DMS114 treated with DMSO at 0.1 percent for 48 hours (cell line): ENCODE results near the gene GOLGA6L2.
A peak's percentile ranks its signal among the peaks of the same experiment; 100 is the strongest.
"Not testable (repeated sequence)": the region's sequence is repeated elsewhere in the genome, so short reads cannot be mapped to it uniquely, and the experiment has no call there.

Experiments
- DNase-seq: peaks from one replicate; lab custom pipeline; 2025; ENCODE audit not compliant: unreplicated experiment; lab: John Stamatoyannopoulos, UW

Gene GOLGA6L2, protein sequence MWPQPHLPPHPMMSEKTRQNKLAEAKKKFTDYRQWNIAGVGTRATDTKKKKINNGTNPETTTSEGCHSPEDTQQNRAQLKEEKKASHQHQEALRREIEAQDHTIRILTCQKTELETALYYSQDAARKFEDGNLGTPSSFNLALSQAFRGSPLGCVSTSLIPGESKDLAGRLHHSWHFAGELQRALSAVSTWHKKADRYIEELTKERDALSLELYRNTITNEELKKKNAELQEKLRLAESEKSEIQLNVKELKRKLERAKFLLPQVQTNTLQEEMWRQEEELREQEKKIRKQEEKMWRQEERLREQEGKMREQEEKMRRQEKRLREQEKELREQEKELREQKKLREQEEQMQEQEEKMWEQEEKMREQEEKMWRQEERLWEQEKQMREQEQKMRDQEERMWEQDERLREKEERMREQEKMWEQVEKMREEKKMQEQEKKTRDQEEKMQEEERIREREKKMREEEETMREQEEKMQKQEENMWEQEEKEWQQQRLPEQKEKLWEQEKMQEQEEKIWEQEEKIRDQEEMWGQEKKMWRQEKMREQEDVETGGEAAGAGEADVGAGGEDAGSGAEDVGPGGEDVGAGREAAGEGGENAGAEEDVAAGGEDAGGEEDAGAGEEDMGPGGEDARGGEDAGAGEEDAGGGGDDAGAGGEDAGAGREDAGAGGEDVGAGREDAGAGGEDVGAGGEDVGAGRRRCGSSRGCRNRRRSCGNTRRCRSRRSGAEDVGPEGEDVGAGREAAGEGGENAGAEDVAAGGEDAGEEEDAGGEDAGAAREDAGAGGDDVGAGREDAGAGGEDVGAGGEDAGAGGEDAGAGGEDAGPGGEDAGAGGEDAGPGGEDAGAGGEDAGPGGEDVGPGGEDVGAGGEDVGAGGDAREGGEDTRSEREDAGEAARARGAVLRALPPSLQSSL

DNA sequence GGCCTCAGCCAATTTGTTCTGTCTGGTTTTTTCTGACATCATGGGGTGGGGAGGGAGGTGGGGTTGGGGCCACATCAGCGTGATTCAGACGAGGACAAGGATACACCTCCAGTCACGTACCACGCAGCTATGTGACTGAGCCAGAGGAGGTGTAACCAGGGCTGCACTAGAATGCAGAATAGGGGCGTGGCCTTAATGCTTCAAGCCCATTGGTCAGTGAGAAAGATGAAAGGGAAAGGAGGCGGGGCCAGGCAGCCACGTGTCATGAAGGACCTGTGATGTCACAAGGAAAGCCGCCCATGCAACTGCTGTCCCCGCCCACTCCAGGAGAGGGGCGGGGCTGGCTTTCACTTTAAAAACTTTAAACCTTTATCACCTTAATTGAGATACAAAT is at the start of gene GOLGA6L2:
GOLGA6L2 (minus strand) TSS at position 137 of the 394 bp plus-strand sequence; CDS start at position 75, 62 bp downstream.
- DNase-seq = no peak

DNA sequence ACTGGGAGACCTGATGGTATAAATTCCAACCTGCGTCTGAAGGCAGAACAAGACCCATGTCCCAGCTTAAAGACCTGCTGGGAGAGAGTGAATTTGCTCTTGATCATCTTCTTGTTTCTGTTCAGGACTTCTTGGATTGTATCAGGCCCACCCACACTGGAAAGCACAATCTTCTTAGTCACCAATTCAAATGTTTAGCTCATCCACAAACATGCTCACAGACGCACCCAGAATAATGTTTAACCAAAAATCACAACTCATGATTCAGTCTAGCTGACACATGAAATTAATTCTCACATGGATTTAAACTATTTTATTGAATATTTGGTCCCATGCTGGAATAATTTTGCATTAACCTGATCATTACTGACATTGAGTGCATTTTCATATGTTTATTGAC is 37.8 kb upstream of the GOLGA6L2 start:
- DNase-seq = no peak

DNA sequence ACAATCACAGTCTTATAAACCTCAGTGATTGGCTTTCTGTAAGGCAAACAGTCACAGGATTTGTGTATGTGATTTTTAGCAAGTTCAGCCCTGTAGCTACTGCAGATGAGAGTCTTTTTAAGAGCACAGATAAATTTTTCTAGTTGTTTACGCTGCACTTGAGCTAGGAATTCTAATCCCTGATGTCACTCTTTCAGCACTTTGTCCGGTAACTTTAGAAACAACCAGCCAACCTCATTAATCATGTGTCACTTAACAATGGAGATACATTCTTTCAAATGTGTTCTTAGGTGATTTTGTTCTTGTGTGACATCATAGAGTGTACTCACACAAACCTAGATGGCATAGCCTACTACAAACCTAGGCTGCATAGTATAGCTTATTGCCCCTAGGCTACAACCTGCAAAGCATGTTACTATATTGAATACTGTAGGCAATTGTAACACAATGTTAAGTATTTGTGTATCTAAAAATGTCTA is 36.8 kb upstream of the GOLGA6L2 start:
- DNase-seq = peak; percentile 25

DNA sequence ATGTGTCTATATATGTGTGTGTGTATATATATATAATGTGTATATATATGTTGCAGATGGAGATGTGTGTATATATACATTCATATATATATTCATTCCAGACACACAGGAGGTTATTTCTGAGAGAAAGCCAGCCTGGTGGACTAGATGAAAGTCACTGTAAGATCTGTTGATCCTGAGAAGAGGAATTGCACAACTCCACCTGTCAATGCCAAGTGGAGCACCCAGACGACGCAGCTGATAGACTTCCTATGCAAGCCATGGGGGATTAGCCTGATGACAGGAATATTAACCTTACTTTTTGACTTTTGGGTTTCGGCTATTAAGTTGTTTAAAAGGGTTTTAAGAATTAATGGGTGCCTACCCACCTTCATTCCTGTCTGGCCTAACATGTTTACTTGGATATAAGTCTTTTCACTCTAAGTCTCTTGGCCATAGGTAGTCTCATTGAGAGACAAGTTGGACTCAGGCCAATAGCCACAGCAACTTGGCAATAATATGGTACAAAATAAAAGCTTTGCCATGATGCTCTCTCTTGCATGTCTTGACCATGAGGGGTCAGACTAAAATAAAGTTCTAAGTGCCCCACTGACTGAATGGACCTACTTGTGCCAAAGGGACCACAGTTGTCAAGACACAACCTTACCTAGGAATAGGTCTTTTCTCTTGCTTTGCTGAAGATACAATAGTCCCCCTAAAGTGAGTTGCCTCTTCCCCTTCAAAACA is 35.9 kb upstream of the GOLGA6L2 start:
- DNase-seq = no peak

DNA sequence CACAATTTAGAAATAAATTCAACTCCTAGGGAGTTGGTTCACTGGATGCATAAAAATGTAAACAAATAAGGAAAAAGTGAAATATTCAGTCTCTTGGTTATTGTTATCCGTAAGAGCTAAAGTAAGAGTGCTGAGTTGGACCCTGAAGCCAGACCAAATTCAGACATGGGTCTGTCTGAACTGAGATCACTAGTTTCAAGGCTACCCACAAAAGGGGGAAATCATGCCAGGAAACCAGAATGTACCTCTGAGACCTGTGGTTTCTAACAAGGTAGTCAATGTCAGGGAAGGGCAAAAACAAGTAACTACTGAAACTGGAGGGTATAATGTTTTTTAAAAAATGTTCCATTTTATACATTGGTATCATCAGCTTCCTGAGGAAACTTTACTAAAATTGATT is 35.2 kb upstream of the GOLGA6L2 start:
- DNase-seq = no peak

DNA sequence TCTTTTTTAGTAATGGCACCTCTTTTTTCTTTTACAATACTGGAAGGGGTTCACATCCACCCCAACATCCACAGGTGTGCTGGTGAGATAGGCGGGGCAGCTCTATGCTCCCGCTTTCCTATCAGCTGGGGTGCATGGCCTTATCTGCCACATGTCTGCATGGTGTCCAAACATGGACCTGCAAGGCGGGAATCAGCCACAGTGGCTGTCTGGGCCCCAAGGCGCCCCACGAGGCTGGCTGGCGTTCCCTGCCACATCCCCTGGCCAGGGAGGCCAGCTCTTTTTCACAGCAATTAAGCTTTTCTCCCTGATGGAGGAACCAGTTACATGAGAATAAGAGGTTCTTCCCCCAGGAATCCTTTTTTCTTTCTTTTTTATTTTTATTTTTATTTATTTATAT is 30.9 kb upstream of the GOLGA6L2 start:
- no peak for DNase-seq

DNA sequence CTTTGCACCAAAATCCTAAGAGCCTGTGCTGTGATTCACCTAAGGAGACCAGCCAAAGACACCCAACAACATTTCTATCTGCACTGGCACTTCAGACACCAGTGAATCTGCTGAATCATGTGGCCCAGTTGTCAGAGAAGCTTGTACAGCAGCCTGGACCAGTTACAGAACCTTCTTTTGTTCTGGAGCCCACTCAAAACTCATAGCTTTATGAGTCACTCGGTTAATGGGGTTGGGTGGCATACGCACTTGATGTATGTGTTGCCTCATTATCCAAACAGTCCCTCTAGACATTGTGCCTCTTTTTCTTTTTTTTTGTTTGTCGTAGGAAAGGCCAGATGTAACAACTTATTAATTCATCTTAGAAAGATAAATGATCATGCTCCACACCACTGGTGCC is 25.6 kb upstream of the GOLGA6L2 start:
- DNase-seq = no peak

DNA sequence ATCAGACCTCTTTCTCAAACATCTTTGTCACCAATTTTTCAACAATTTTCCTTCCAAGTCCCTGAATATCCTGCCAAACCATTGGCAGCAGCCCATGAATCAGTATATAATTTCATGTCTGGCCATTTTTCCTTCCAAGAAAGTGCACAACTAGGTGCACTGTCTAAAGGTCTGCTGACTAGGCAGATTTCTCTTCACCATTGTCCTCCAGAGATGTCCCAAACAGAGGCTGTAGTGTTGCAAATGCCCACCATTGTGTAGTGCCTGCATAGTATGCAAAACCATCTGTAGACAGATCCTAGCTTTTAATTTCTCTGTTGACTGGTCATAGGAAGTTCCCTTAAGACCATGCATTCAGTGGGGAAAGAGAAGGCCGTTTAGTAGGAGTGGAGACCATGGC is 25.0 kb upstream of the GOLGA6L2 start:
- DNase-seq = no peak

DNA sequence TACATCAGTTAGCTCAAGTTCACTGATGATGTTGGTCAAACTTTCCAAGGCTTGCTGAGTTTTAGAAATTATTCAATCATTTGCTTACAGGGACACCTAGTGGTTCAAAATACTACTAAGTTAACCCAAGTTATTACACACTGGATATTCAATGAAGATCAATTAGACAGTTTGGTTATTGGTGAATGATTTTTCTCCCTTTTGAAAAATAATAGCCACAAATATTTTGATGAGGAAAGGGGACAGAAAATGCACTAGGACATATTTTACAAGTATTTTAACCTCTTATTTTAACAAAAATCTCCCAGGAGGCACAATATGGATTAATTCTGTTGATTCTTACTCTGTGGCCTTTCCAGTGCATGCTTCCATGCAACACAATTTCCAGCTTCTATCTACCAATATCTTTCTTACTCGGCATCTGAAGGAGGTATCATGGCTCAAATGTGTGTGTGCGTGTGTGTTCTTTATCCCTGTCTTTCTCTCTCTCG is 20.1 kb upstream of the GOLGA6L2 start:
- peak; percentile 23 for DNase-seq

DNA sequence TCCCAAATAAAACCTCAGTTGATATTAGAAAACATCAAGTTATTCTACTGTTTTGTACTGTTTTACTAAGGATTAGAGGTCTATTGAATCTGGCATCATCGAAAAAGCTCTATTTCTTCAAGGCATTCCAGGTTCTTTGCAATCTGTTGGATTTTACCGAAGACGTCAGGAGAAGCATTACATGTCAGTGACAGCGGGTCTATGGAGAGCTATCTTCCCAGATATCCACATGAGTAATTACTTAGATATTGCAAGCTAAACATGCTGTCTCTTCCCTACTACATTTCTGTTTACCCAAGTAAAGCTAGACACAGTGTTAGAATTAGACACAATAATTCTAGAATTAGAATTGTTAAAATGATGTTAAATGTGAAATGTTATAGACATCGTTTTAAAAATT is 10.8 kb upstream of the GOLGA6L2 start:
- no peak for DNase-seq

DNA sequence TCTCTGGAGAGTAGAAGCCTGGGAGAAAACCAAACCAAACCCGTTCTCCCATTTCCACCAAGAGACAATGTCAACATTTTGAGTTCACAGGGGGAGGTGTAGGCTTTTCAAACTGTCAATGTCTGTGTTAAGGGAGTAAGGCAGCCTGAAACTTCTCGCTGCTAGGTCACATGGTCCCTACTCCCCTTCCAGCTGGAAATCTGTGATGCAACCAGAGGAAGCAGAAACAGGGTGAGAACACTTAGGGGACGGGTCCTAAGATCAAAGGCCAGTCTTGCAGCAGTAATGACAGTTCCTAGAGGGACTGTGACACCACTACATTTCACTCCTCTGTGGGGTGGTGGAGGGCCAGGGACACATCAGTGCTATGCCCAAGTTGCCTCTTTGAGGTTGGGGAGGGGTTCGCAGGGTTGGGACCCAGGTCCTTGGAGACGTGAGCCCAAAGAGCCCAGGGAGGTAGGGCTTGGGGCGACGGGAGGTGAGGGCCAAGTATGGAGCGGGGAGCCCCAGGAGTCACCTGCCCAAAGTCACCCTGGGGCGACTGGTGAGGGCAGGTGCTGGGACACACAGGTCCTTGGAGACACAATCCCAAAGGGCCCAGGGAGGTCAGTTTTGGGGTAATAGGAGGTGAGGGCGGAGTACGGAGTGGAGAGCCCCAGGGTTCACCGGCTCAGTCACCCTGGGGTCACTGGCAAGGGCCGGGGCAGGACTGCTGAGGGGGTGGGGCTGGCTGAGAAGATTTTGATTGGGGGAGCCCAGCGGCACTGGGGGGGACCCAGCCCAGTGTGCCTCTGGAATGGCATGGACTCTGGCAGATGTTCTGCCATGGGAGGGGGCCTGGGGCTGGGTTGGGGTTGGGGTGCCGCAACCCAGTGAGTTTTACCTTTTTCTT is 582 bp downstream of the GOLGA6L2 start:
- no peak for DNase-seq

DNA sequence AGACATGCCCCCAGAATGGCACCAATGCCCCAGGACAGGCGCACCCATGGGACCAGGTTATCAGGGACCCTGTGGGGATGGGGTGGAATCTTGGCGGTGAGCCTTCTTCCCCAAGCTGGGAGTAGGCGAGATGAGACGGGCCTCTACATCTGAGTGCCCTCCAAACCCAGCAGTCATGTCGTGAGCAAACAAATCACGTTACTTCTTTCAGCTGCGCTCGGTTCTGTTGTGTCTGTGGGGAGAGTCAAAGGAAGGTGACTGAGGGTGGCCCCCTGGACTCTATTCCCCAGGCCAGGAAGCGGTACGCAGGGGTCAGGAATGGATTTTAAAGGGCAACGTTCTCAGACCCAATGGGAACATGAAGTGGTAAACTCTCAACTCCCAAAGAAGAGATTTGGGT is 2.8 kb downstream of the GOLGA6L2 start:
- DNase-seq = no peak

DNA sequence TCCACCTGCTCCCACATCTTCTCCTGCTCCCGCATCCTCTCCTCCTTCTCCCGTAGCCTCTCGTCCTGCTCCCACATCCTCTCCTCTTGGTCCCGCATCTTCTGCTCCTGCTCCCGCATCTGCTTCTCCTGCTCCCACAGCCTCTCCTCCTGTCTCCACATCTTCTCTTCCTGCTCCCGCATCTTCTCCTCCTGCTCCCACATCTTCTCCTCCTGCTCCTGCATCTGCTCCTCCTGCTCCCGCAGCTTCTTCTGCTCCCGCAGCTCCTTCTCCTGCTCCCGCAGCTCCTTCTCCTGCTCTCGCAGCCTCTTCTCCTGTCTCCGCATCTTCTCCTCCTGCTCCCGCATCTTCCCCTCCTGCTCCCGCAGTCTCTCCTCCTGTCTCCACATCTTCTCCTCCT is 5.8 kb downstream of the GOLGA6L2 start:
- no peak for DNase-seq

DNA sequence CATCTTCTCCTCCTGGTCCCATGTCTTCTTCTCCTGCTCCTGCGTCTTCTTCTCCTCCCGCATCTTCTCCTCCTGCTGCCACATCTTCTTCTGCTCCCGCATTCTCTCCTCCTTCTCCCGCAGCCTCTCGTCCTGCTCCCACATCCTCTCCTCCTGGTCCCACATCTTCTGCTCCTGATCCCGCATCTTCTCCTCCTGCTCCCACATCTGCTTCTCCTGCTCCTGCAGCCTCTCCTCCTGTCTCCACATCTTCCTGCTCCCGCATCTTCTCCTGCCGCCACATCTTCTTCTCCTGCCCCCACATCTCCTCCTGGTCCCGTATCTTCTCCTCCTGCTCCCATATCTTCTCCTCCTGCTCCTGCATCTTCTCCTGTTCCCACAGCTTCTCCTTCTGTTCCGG is 6.4 kb downstream of the GOLGA6L2 start:
- no peak for DNase-seq

DNA sequence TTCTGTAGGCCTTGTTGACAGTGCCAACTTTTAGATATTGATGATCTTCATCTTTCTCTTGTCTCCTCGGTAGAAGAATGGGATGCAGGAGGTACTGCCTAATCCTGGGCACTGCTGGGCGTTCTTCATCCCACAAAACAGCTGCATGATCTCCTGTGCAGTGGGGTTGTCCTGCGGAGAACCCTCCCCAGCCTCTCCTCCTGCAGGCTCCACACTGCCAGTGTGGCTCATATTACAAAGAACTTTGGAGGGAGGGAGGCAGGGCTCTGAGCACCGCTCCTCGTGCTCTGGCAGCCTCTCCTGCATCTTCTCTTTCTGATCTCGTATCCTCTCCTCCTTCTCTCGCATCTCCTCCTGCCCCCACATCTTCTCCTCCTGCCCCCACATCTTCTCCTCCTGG is 7.5 kb downstream of the GOLGA6L2 start:
- DNase-seq = no peak

DNA sequence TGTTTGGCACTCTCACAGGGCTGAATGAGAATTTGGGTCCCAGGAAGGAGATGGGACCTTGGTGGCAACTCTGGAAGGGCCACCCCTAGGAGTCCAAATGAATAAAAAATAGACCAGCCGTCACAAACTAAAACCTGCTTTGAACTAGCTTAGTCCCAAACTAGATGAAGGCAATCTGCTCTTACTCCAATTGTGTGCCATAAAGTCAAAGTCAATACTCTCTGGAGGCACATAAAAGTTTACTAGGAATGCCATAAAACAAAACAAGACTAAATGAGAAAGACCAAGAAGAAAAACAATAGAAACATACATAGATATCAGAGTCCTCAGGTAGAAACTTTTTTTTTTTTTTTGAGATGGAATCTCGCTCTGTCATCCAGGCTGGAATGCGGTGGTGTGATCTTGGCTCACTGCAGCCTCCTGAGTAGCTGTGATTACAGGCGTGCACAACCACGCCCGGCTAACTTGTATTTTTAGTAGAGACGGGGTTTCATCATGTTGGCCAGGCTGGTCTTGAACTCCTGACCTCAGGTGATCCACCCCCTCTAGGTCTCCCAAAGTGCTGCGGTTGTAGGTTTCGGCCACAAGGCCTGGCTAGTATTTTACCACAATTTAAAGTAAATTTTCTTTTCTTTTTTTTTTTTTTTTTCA is 8.1 kb downstream of the GOLGA6L2 start:
- DNase-seq = no peak

DNA sequence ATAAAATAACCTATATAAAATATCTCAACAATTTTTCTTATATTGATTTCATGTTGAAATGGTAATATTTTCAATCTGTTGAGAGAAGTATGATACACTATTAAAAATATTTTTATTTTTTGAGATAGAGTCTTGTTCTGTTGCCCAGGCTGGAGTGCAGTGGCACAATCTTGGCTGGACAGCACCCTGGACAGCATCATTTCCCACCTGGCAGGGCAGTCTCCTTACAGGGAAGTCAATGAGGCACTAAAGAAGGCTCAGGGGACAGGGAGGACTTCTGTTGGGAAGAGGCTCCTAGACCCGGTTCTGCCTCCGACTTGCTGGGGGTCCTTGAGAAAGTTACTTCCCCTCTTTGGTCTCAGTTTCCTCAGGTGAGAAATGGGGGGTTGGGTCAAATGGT is 9.4 kb downstream of the GOLGA6L2 start:
- DNase-seq = no peak

DNA sequence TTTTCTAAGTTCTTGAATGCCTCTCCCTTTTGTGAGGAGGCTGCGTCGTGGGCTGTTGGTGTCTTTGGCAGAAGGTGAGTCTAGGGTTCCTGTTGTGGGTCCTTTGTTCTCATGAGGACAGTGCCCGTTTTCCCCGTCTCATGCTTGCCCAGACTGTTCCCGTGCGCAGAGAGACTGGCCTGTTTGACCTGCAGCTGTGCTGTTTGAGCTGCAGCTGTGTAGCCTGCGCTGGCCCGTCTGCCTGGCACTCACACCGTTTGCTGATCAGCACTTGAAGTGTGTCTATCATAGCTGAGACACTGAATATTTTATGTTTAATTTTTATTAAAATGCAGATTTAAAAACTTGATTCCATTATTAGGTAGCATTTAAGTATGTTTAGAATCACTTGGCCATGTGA is 9.9 kb downstream of the GOLGA6L2 start:
- DNase-seq = no peak

DNA sequence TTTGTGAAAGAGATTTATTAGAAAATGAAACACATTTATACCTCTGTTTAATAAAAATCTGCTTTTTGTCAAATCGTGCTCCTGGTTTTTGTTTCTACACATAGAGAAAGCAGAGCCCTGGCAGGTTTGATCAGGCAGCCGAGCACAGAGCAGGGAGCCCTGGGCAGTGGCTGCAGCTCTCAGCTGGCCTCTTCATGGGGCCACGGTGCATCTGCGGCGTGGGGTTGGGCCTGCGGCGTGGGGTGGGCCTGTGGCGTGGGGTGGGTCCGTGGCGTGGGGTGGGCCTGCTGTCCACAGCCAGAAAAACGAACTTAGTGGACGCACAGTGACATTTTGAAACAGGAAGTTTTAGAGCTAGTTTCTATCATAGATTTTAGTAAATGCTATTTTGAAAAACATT is 10.6 kb downstream of the GOLGA6L2 start:
- DNase-seq = no peak

DNA sequence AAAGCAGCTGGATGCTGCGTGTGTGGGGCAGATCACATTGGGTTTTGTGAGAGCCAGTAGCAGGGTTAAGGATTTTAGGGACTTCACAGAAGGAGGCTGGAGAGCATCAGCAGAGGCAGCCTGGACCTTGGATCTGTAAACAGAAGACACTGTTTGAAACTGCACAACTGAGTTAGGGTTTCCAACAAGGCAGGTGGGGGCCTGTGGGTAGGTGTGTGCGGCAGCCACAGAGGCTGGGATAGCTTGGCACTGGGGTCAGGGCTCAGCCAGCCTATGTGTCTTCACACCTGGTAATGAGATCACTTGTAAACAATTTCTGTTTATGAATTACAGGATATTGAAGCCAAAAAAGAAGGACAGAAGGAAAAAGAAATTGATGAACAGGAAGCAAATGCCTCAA is 12.3 kb downstream of the GOLGA6L2 start:
- DNase-seq = not testable (repeated sequence)
